ENCODE data around the gene TIAM1.

The TIAM1 gene

GRCh38 chr21:31103571-31104265 is 240.3 kb downstream of the TIAM1 start:
- in situ Hi-C loops (cut with MboI; ENCODE audit: low sequenced_read_pairs): no loop called here

- in situ Hi-C loops (cut with MboI; ENCODE audit: low sequenced_read_pairs): no loop called here
These were observed 240.9 kb downstream of the TIAM1 start for GRCh38 chr21:31103163-31103562.

GRCh38 chr21:31099122-31099521 is 244.9 kb downstream of the TIAM1 start:
- in situ Hi-C loops (cut with MboI; ENCODE audit: low sequenced_read_pairs): no loop called here

GRCh38 chr21:31098576-31099005 is 245.5 kb downstream of the TIAM1 start:
- in situ Hi-C loops (cut with MboI; ENCODE audit: low sequenced_read_pairs): no loop called here

- in situ Hi-C loops (cut with MboI; ENCODE audit: low sequenced_read_pairs): no loop called here
These were observed 251.0 kb downstream of the TIAM1 start for GRCh38 chr21:31092832-31093625.

GRCh38 chr21:31090376-31090775 is 253.7 kb downstream of the TIAM1 start:
- in situ Hi-C loops (cut with MboI; ENCODE audit: low sequenced_read_pairs): no loop called here

- in situ Hi-C loops (cut with MboI; ENCODE audit: low sequenced_read_pairs): no loop called here
These were observed 255.6 kb downstream of the TIAM1 start for GRCh38 chr21:31088474-31088751.

GRCh38 chr21:31087639-31088473 is 256.2 kb downstream of the TIAM1 start:
- in situ Hi-C loops (cut with MboI; ENCODE audit: low sequenced_read_pairs): no loop called here

- in situ Hi-C loops (cut with MboI; ENCODE audit: low sequenced_read_pairs): no loop called here
These were observed 259.4 kb downstream of the TIAM1 start for GRCh38 chr21:31084689-31085088.

- in situ Hi-C loops (cut with MboI; ENCODE audit: low sequenced_read_pairs): no loop called here
These were observed 265.3 kb downstream of the TIAM1 start for GRCh38 chr21:31078796-31079195.

- in situ Hi-C loops (cut with MboI; ENCODE audit: low sequenced_read_pairs): no loop called here
These were observed 265.8 kb downstream of the TIAM1 start for GRCh38 chr21:31078216-31078615.

- in situ Hi-C loops (cut with MboI; ENCODE audit: low sequenced_read_pairs): no loop called here
These were observed 268.2 kb downstream of the TIAM1 start for GRCh38 chr21:31075848-31076247.

GRCh38 chr21:31072533-31072932 is 271.5 kb downstream of the TIAM1 start:
- in situ Hi-C loops (cut with MboI; ENCODE audit: low sequenced_read_pairs): no loop called here
